ENCODE data around the gene C6orf47.

GRCh38 chr6:31617010-31617409 lies 43.6 kb downstream of the C6orf47 start:
- no peak for TF ChIP-seq CTCF (IDR thresholded peaks at IDR 0.05; ENCODE audit: low read depth, low read length)
- no peak for TF ChIP-seq EZH2phosphoT487 (IDR thresholded peaks at IDR 0.05; ENCODE audit: low read depth)
